Stomach (tissue), 4 donors: ENCODE results near the gene TCF12.

Experiments
- CTCF ChIP-seq, 7 experiments: fragments of 450-650 bp in 4 of 7; fragments of 200-600 bp in 3 of 7; sonication (generic) in 3 of 7; IDR thresholded peaks; one replicate each; pipeline ENCODE4 v1.5.1; 2016 to 2019; ENCODE audit warnings: antibody characterized with exemption in 7 of 7, control low read depth in 2 of 7, mild to moderate bottlenecking in 1 of 7
- EP300 ChIP-seq: sonication (generic); formaldehyde crosslinking; IDR thresholded peaks from one replicate; pipeline ENCODE4 v1.6.1; 2017; ENCODE audit warnings: antibody characterized with exemption
- POLR2A ChIP-seq, 4 donors: fragments of 450-650 bp; IDR thresholded peaks; one replicate each; pipeline ENCODE4 v1.6.1; 2016; ENCODE audit warnings: antibody characterized with exemption in 4 of 4, control low read depth in 2 of 4, mild to moderate bottlenecking in 1 of 4, moderate library complexity in 1 of 4

GRCh38 chr15:56960116-56960515, 41.7 kb downstream of the TCF12 start:
- no peak for TF ChIP-seq EP300
- TF ChIP-seq CTCF (IDR thresholded peaks at IDR 0.05): no peak
- no peak for TF ChIP-seq POLR2A (IDR thresholded peaks at IDR 0.05)
